SU-DHL-6 (cell line): ENCODE measurements around the gene WIPI1.

Experiments
- EZH2phosphoT487 ChIP-seq: fragments of 200-600 bp; sonication (generic), shearing (Covaris generic); conservative IDR thresholded peaks from 2 replicates; pipeline ENCODE4 v1.6.1; 2018; ENCODE audit warnings: mild to moderate bottlenecking, antibody characterized with exemption, low read length, moderate library complexity, mixed read lengths
- TF ChIP-seq, protein P1 (sequence below): fragments of 200-600 bp; sonication (generic); IDR thresholded peaks from one replicate; pipeline ENCODE4 v1.5.1; 2017; ENCODE audit warnings: antibody characterized with exemption, mild to moderate bottlenecking, low read length, moderate library complexity; ENCODE audit not compliant: insufficient read depth, poor library complexity, severe bottlenecking

DNA sequence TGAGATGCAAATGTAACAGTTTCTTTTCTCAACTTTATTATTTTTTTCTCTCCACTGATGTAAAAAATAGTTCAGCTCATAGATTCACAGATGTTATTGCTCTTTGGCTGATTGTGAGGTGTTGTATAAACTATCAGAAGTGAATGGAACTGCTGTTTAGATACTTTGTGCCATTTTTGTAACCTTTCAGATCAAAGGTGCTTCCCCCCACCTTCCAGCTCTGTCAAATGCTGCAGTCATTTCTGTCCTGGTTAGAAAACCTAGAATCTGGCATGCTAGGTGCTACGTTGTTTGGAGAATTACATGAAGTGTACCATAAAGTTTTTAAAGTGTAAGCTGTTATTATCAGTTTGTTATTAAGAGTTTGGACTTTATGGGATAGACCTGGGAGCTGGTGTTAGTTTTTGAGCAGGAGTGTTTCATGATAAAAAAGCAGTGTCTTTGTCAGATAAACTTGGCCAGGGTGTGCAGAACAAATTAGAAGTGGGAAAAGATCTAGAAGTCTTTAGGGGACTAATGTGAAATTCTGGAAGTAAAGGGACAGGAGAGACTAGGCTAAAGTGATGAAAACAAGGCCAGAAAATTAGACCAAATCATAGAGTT lies 1.8 kb upstream of the WIPI1 start:
- no peak for TF ChIP-seq EZH2phosphoT487
- TF ChIP-seq, protein P1, sequence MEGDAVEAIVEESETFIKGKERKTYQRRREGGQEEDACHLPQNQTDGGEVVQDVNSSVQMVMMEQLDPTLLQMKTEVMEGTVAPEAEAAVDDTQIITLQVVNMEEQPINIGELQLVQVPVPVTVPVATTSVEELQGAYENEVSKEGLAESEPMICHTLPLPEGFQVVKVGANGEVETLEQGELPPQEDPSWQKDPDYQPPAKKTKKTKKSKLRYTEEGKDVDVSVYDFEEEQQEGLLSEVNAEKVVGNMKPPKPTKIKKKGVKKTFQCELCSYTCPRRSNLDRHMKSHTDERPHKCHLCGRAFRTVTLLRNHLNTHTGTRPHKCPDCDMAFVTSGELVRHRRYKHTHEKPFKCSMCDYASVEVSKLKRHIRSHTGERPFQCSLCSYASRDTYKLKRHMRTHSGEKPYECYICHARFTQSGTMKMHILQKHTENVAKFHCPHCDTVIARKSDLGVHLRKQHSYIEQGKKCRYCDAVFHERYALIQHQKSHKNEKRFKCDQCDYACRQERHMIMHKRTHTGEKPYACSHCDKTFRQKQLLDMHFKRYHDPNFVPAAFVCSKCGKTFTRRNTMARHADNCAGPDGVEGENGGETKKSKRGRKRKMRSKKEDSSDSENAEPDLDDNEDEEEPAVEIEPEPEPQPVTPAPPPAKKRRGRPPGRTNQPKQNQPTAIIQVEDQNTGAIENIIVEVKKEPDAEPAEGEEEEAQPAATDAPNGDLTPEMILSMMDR: no peak
